Gastrocnemius medialis (tissue), 4 donors: Measurements from ENCODE around the gene ADM5.

Experiments
- POLR2A ChIP-seq, 2 donors: fragments of 450-650 bp; IDR thresholded peaks; one replicate each; pipeline ENCODE4 v1.6.1; 2017; ENCODE audit warnings: antibody characterized with exemption in 2 of 2, mild to moderate bottlenecking in 2 of 2, moderate library complexity in 2 of 2
- TF ChIP-seq, protein P1 (sequence below), 5 experiments: fragments of 450-650 bp in 3 of 5; fragments of 200-600 bp in 2 of 5; sonication (generic) in 2 of 5; IDR thresholded peaks in 4 of 5; conservative IDR thresholded peaks in 1 of 5; 1 replicate in 4 of 5; 2 replicates in 1 of 5; pipeline ENCODE4 v1.5.1; 2016 to 2019; ENCODE audit warnings: antibody characterized with exemption in 5 of 5, mild to moderate bottlenecking in 3 of 5, moderate library complexity in 3 of 5

DNA sequence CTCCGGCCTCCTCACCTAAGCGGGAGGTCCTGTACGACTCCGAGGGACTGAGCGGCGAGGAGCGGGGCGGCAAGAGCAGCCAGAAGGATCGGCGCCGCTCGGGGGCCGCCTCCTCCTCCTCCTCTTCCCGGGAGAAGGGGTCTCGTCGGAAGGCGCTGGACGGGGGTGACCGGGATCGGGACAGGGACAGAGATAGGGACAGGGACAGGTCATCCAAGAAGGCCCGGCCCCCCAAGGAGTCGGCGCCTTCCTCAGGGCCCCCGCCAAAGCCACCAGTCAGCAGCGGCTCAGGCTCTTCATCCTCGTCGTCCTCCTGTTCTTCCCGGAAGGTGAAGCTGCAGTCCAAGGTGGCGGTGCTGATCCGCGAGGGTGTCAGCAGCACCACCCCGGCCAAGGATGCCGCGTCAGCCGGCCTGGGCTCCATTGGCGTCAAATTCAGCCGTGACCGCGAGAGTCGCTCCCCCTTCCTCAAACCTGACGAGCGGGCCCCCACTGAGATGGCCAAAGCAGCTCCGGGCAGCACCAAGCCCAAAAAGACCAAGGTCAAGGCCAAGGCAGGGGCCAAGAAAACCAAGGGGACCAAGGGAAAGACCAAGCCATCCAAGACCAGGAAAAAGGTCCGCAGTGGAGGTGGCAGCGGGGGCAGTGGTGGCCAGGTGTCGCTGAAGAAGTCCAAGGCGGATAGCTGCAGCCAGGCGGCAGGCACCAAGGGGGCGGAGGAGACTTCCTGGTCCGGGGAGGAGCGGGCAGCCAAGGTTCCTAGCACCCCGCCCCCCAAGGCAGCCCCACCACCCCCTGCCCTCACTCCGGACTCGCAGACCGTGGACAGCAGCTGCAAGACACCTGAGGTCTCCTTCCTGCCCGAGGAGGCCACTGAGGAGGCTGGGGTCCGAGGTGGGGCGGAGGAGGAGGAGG, 36.6 kb upstream of the ADM5 start:
- TF ChIP-seq, protein P1, sequence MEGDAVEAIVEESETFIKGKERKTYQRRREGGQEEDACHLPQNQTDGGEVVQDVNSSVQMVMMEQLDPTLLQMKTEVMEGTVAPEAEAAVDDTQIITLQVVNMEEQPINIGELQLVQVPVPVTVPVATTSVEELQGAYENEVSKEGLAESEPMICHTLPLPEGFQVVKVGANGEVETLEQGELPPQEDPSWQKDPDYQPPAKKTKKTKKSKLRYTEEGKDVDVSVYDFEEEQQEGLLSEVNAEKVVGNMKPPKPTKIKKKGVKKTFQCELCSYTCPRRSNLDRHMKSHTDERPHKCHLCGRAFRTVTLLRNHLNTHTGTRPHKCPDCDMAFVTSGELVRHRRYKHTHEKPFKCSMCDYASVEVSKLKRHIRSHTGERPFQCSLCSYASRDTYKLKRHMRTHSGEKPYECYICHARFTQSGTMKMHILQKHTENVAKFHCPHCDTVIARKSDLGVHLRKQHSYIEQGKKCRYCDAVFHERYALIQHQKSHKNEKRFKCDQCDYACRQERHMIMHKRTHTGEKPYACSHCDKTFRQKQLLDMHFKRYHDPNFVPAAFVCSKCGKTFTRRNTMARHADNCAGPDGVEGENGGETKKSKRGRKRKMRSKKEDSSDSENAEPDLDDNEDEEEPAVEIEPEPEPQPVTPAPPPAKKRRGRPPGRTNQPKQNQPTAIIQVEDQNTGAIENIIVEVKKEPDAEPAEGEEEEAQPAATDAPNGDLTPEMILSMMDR (IDR thresholded peaks at IDR 0.05 in 4 of 5, conservative IDR thresholded peaks at IDR 0.05 in 1 of 5) = no peak
- TF ChIP-seq POLR2A (IDR thresholded peaks at IDR 0.05) = no peak
